ENCODE measurements around the gene GLIPR1L1.
"Not testable (repeated sequence)": the region's sequence is repeated elsewhere in the genome, so short reads cannot be mapped to it uniquely, and the experiment has no call there.

The GLIPR1L1 gene, protein sequence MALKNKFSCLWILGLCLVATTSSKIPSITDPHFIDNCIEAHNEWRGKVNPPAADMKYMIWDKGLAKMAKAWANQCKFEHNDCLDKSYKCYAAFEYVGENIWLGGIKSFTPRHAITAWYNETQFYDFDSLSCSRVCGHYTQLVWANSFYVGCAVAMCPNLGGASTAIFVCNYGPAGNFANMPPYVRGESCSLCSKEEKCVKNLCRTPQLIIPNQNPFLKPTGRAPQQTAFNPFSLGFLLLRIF

DNA sequence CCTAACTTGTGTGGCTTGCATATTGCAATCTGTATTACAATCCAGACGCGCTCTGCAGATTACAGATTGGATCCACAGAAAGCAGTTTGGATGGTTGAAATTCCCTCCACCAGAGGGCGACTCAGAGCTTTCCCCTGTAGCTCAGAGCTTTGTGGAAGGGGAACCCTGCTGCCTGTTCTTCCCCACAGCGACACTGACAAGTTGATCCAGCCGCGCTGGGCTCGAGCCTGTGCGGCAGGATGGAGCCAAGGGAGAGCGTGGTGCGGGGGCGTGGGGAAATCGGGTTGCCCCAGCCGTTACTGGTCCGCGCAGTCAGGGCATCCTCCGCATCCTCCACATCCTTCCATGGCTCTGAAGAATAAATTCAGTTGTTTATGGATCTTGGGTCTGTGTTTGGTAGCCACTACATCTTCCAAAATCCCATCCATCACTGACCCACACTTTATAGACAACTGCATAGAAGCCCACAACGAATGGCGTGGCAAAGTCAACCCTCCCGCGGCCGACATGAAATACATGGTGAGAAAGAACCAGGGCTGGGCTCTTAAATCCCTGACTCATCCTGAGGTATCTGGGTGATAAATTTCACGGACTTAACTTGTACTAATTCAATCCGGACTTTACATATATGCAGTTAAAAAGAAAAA, at the start of gene GLIPR1L1:
Gene GLIPR1L1, plus strand, starts transcription at position 287 of the 647 bp plus-strand sequence. Its CDS starts 59 bp downstream, at position 346.
- DNase-seq, result no peak

- DNase-seq, result no peak
Measured at GRCh38 chr12:75288860-75289259, 45.6 kb upstream of the GLIPR1L1 start.

- peak; percentile 24 for DNase-seq
Measured at GRCh38 chr12:75289753-75290152, 44.7 kb upstream of the GLIPR1L1 start.

GRCh38 chr12:75291014-75291413, 43.5 kb upstream of the GLIPR1L1 start:
- no peak for DNase-seq

- DNase-seq, result no peak
Measured at GRCh38 chr12:75294336-75294735, 40.1 kb upstream of the GLIPR1L1 start.

- DNase-seq, result no peak
Measured at GRCh38 chr12:75294797-75295196, 39.7 kb upstream of the GLIPR1L1 start.

- DNase-seq, result no peak
Measured at GRCh38 chr12:75302225-75302624, 32.2 kb upstream of the GLIPR1L1 start.

GRCh38 chr12:75302781-75303180, 31.7 kb upstream of the GLIPR1L1 start:
- DNase-seq, result no peak

GRCh38 chr12:75305412-75306332, 28.8 kb upstream of the GLIPR1L1 start:
- no peak for DNase-seq

GRCh38 chr12:75308279-75308678, 26.2 kb upstream of the GLIPR1L1 start:
- no peak for DNase-seq

GRCh38 chr12:75311369-75311768, 23.1 kb upstream of the GLIPR1L1 start:
- DNase-seq, result no peak

DNA sequence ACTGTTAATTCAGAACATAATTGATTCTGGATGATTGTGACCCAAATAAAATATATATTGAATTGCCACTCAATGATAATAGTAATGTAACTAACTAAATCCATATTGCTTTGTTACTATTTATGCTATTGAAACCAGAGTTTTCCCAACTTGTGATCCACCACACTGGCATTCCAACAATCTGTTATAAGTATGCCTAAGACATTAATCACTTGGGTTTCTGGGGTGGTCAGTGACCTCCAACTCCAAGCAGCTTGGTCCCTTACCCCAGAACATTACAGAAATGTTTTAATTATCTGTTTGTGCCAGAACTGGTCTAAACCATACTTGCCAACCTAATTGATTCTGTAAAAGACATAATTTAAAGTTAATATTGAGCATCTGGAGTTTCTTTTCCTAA, 19.0 kb upstream of the GLIPR1L1 start:
- DNase-seq, result no peak

DNA sequence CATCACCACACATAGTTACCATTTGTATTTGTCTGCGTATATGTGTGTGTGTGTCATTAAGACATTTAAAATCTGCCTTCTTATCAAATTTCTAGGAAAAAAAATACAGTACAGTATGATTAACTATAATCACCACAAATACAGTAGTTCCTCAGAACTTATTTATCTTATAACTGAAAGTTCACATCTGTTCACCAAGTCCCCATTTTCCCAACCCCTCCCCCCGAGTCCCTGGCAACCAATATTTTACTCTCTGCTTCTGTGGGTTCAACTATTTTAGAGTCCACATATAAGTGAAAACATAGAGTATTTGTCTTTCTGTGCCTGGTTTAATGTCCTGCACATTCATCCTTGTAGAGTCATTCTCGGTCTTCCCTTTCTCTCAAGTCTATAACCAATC, 16.7 kb upstream of the GLIPR1L1 start:
- no peak for DNase-seq

DNA sequence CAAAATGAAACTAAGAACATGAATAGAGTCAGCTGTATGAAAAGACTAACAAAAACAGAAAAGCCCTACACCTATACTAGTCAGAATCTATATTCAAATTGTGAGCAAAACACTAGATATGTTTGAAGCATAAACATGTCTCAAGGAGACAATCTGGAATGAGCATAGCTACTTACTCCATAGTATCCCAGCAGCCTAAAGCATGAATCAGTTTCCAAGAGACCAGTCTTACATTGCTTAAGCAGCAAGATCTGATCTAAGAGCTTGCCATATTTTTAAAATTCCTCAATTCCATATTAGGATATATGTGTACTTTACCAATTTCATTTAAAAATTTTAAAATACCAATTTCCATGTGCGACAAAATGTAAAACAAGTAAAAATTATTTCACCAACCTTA, 12.0 kb upstream of the GLIPR1L1 start:
- DNase-seq, result no peak

GRCh38 chr12:75323663-75324062, 10.8 kb upstream of the GLIPR1L1 start:
- DNase-seq, result no peak

- no peak for DNase-seq
Measured at GRCh38 chr12:75327642-75328041, 6.8 kb upstream of the GLIPR1L1 start.

DNA sequence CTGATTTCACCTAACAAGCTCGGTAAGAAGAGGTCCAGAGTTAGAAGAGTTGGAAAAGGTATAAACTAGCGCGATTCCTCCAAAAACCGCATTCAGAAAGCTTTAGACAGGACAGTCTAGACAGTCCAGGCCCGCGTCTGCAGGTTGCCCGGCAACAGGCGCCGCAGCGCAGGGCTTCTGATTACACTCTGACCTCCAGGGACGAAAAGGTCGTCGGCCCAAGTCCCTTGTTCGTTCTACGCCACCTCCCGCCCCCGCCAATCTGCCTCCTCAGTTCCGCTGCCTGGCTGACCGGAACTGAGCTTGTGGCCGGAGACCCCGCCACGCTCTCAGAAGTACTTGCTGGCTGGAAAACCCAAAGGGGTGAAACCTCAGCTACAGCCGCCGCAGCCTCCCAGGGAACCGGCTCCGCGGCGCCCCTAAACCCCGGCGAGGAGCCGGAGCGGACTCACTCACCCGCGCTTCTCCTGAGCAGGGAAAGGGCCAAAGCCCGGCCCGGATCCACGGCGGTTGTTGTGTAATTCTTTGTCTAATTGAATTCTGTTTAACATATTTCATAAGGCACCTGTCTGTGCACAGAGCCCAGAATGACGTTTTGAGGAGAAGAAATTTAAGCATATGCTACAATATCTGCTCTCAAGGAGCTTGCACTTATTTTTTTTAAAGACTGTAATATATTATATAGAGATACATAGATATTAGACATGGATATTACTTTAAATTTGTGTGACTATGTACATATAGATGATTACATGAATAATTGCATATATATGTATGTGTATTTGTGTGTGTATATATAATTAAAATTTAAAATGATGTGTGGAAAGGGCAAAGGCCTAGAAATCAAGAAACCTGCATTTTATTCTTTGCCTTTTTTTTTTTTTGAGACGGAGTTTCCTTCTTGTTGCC, 4.3 kb upstream of the GLIPR1L1 start, which contains the start of gene CAPS2:
Gene CAPS2, minus strand, starts transcription at position 407 of the 909 bp plus-strand sequence. CDS start 3,826 bp downstream, outside the sequence.
- DNase-seq, result peak; percentile 82

- DNase-seq, result no peak
Measured at GRCh38 chr12:75337905-75338304, 3.4 kb downstream of the GLIPR1L1 start.

DNA sequence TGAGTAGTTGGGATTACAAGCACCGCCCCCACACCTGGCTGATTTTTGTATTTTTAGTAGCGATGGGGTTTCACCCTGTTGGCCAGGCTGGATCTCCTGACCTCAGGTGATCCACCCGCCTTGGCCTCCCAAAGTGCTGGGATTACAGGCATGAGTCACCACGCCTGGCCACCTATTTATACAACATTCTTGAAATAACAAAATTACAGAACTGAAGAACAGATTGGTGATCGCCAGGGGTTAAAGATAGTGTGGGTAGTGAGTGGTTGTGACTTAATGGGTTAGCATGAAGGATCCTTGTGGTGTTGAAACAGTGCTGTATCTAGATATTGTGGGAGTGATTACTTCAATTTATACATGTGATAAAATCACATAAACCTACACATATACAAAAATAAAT, 7.4 kb downstream of the GLIPR1L1 start:
- no peak for DNase-seq

DNA sequence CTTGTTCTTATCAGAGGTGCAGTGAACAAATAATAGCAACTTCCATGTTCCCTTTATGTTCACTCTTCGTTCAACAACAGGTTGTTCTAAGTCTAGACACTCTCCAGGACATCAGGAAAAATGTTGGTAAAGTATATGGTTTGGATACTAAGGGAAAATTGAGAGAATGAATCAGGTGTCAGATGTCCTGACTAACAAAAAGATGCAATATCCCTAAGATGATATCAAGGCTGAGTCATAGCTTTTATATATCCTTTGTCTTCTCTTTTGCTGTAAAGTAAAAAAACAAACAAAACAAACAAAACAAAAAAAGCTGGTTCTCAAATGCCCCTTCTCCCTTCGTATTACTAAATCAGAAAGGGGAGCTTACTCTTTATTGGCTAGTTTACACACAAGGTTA, 11.1 kb downstream of the GLIPR1L1 start:
- no peak for DNase-seq

- DNase-seq, result not testable (repeated sequence)
Measured at GRCh38 chr12:75346215-75346614, 11.7 kb downstream of the GLIPR1L1 start.

GRCh38 chr12:75349946-75350345, 15.5 kb downstream of the GLIPR1L1 start:
- no peak for DNase-seq
